GM12864 (cell line): ENCODE measurements around the gene SEMA6C.
"Not testable (repeated sequence)": the region's sequence is repeated elsewhere in the genome, so short reads cannot be mapped to it uniquely, and the experiment has no call there.

ENCODE experiments used
- DNase-seq: peaks from one replicate; pipeline ENCODE4 v3.0.0-alpha.2; 2011; ENCODE audit warnings: low read depth
- H3K4me3 ChIP-seq: 2 replicates; pipeline ENCODE4 v1.5.1; 2011; ENCODE audit warnings: mild to moderate bottlenecking, low read depth, low read length, control low read depth
- CTCF ChIP-seq: IDR thresholded peaks from 2 replicates; pipeline ENCODE4 v1.5.1; 2011; ENCODE audit warnings: low read depth, mild to moderate bottlenecking, moderate library complexity, low read length, control low read depth, inconsistent platforms; ENCODE audit errors: missing control alignments

SEMA6C gene

DNA sequence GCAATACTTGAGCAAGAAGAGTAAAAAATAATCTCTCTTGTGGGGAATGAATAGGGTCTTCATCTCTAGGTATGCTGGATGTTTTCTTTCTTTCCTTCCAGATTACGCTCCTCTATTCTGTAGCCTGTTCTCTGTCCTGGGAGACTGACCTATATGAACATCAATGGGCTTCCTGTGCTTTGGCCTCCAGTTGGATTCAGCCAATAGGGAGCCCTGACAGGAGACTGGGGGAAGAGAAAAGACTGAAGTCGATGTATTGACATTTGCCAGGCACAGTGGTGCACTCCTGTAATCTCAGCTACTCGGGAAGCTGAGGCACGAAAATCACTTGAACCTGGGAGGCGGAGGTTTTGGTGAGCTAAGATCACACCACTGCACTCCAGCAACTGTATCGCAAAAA is 17.6 kb downstream of the SEMA6C start:
- H3K4me3 ChIP-seq = no peak overlapping the region
- TF ChIP-seq CTCF = no peak
- no peak for DNase-seq

DNA sequence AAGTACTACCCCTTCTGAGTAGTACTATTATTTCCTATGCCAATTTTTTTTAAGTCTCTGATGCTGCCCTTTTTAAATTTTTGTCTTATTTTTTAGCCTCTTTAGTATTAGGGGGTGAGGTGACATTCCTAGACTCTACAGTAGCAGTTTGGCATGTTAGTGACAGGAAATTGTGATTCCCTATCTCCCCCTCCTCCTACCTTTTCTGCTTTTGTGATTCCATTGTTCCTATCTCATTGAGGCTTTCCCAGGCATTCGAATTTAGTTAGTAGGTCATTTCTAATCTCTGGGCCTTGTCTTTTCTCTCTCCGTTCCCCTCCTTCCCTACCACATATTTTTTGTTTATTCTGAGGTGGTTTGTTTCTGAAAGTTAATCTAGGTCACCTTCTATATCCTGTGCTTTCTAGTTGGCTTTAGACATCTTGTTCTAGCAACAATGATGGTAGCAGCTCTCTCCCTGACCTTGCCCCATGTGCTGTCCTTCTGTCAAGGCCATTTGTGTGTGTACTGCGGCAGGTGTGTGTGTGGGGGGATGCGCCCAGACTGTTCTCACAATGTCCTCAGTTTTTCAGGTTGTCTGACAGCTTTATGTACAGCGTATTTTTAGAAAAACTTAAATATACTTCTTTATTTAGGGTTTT is 21.5 kb downstream of the SEMA6C start:
- DNase-seq = no peak
- no peak for TF ChIP-seq CTCF
- no peak overlapping the region for H3K4me3 ChIP-seq

GRCh38 chr1:151113877-151114276 is 32.6 kb downstream of the SEMA6C start:
- no peak for DNase-seq
- no peak overlapping the region for H3K4me3 ChIP-seq
- no peak for TF ChIP-seq CTCF

GRCh38 chr1:151108331-151108730 is 38.1 kb downstream of the SEMA6C start:
- no peak overlapping the region for H3K4me3 ChIP-seq
- no peak for TF ChIP-seq CTCF
- no peak for DNase-seq

GRCh38 chr1:151106894-151107293 is 39.5 kb downstream of the SEMA6C start:
- H3K4me3 ChIP-seq = no peak overlapping the region
- no peak for TF ChIP-seq CTCF
- DNase-seq = no peak

DNA sequence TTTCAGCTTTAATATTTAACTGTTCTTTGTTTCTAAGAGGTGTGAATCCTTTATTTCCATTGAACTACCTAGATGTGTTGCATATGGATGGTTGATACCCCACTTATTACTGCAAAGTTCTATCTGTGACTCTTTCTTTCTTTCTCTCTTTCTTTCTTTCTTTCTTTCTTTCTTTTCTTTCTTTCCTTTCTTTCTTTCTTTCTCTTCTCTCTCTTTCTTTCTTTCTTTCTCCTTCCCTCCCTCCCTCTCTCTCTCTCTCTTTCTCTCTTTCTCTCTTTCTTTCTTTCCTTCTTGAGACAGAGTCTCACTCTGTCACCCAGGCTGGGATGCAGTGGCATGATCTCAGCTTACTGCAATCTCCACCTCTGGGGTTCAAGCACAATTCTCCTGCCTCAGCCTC is 41.8 kb downstream of the SEMA6C start:
- H3K4me3 ChIP-seq = no peak overlapping the region
- TF ChIP-seq CTCF = no peak
- no peak for DNase-seq

DNA sequence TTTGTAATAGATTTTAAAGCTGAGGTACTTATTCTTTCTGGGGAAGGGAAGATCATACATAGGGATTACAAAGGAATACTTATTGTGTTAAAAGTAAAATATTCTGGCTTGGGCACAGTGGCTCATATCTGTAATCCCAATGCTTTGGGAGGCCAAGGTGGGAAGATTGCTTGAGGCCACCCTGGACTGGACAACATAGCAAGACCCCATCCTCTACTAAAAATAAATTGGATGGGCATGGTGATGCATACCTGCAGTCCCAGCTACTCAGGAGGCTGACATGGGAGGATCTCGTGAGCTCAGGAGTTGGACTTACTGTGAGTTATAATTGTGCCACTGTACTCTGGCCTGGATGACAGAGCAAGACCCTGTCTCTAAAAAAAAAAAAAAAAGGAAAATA is 48.3 kb downstream of the SEMA6C start:
- no peak overlapping the region for H3K4me3 ChIP-seq
- TF ChIP-seq CTCF = no peak
- DNase-seq = no peak

DNA sequence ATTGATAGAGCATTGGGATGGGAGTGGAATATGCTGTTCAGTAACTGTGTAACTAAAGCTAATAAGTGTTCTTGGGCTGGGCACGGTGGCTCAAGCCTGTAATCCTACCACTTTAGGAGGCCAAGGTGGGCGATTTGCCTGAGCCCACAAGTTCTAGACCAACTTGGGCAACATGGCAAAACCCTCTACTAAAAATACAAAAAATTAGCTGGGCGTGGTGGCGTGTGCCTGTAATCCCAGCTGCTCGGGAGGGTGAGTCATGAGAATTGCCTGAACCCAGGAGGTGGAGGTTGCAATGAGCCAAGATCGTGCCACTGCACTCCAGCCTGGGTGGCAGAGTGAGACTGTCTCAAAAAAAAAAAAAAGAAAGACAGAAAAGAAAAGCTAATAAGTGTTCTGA is 49.0 kb downstream of the SEMA6C start:
- not testable (repeated sequence) for H3K4me3 ChIP-seq, DNase-seq
